H1 (cell line): Measurements from ENCODE around the gene ELOVL6. TPM values are rescaled to one million over a fixed set of nuclear protein-coding genes. Genes with fewer than 3 reads are reported as not detected.

Experiments used
- ASH2L ChIP-seq: fragments of 200-600, 300-600 bp; sonication (generic); IDR thresholded peaks from one replicate; pipeline ENCODE4 v1.7.1; 2017; ENCODE audit warnings: low read length
- BACH1 ChIP-seq: IDR thresholded peaks from 2 replicates; pipeline ENCODE4 v1.6.1; 2012; ENCODE audit warnings: low read length, improper control_type of control experiment
- BRCA1 ChIP-seq: IDR thresholded peaks from 2 replicates; pipeline ENCODE4 v1.6.1; 2012; ENCODE audit warnings: low read depth, low read length, improper control_type of control experiment
- CHD7 ChIP-seq: fragments of 300-600 bp; sonication (generic); IDR thresholded peaks from 2 replicates; pipeline ENCODE4 v1.7.1; 2012; ENCODE audit warnings: low read length, moderate library complexity, mild to moderate bottlenecking, inconsistent platforms; ENCODE audit not compliant: insufficient replicate concordance
- JUND ChIP-seq: IDR thresholded peaks from 2 replicates; pipeline ENCODE4 v1.6.1; 2011; ENCODE audit warnings: mild to moderate bottlenecking, improper control_type of control experiment, low read length
- MAFK ChIP-seq: IDR thresholded peaks from 2 replicates; pipeline ENCODE4 v1.6.1; 2012; ENCODE audit warnings: low read depth, mild to moderate bottlenecking, improper control_type of control experiment, low read length
- NRF1 ChIP-seq: IDR thresholded peaks from 2 replicates; pipeline ENCODE4 v1.6.1; 2011; ENCODE audit warnings: mild to moderate bottlenecking, low read depth, low read length, improper control_type of control experiment
- RFX5 ChIP-seq: IDR thresholded peaks from 2 replicates; pipeline ENCODE4 v1.6.1; 2011; ENCODE audit warnings: low read depth, low read length, improper control_type of control experiment, borderline replicate concordance
- RXRA ChIP-seq: IDR thresholded peaks from 2 replicates; pipeline ENCODE4 v1.6.1; 2011; ENCODE audit warnings: low read depth, mild to moderate bottlenecking, low read length, moderate library complexity; ENCODE audit not compliant: insufficient read depth
- SP2 ChIP-seq: IDR thresholded peaks from 2 replicates; pipeline ENCODE4 v1.6.1; 2012; ENCODE audit warnings: mild to moderate bottlenecking, low read length, inconsistent platforms
- USF2 ChIP-seq: IDR thresholded peaks from 2 replicates; pipeline ENCODE4 v1.6.1; 2011; ENCODE audit warnings: low read length, improper control_type of control experiment
- YY1 ChIP-seq: IDR thresholded peaks from 2 replicates; pipeline ENCODE4 v1.6.1; 2011; ENCODE audit warnings: low read depth, mild to moderate bottlenecking, low read length
- polyA plus RNA-seq, 7 experiments: library from polyadenylated mRNA; depleted of rRNA in 3 of 7; stranded (reverse) in 5 of 7; unstranded in 2 of 7; fragments of >200 nt in 5 of 7; fragments of 200-250 nt in 2 of 7; gene quantifications; 1 replicate in 5 of 7; 2 replicates in 1 of 7; 4 replicates in 1 of 7; pipeline versions ENCODE4 v1.2.1 to v1.2.3, GENCODE V29; 2011 to 2013; ENCODE audit warnings: missing spikeins in 2 of 7, mixed read lengths in 2 of 7
- total RNA-seq: library from RNA; stranded (reverse); fragmentation: NEBNext Ultra II Directional; extraction: Animal tissue kit (Norgen Biotek cat#: 25700); gene quantifications from 2 replicates; pipeline ENCODE4 v1.2.1, GENCODE V29; 2021

Gene ELOVL6
- total and polyA plus RNA-seq, 2 of the 8 experiments (the other 6 are each of a cell fraction or from before 2014, with no cell fraction given) = 27.8 to 86.6 TPM

- no peak for TF ChIP-seq CHD7
- TF ChIP-seq RXRA = no peak
- TF ChIP-seq MAFK = no peak
- no peak for TF ChIP-seq ASH2L
- no peak for TF ChIP-seq JUND
- no peak for TF ChIP-seq RFX5
- TF ChIP-seq USF2 = no peak
- no peak for TF ChIP-seq BRCA1
- TF ChIP-seq YY1 = no peak
- no peak for TF ChIP-seq NRF1
- no peak for TF ChIP-seq SP2
- TF ChIP-seq BACH1 = no peak
These were observed 49.3 kb downstream of the ELOVL6 start (continued) for GRCh38 chr4:110149089-110149488.
